HG03039 (cell line): ENCODE measurements around the gene RNF217.
"Not testable (repeated sequence)": the region's sequence is repeated elsewhere in the genome, so short reads cannot be mapped to it uniquely, and the experiment has no call there.

Experiments used
- ATAC-seq: cut with Tn5 transposase; IDR thresholded peaks from one replicate; pipeline ENCODE4 v1.9.1; 2021; ENCODE audit warnings: mild to moderate bottlenecking, moderate library complexity; ENCODE audit not compliant: unreplicated experiment

Gene RNF217

GRCh38 chr6:125050663-125051318, 88.6 kb downstream of the RNF217 start:
- no peak for ATAC-seq

- ATAC-seq, result no peak
Observed at GRCh38 chr6:125053809-125054208, 91.6 kb downstream of the RNF217 start.

GRCh38 chr6:125054331-125054730, 92.1 kb downstream of the RNF217 start:
- ATAC-seq, result no peak

- ATAC-seq, result no peak
Observed at GRCh38 chr6:125057392-125058246, 95.4 kb downstream of the RNF217 start.

- ATAC-seq, result no peak
Observed at GRCh38 chr6:125058546-125058945, 96.3 kb downstream of the RNF217 start.

- ATAC-seq, result no peak
Observed at GRCh38 chr6:125063307-125063706, 101.1 kb downstream of the RNF217 start.

- ATAC-seq, result no peak
Observed at GRCh38 chr6:125066140-125066539, 103.9 kb downstream of the RNF217 start.

- no peak for ATAC-seq
Observed at GRCh38 chr6:125066964-125067363, 104.7 kb downstream of the RNF217 start.

- ATAC-seq, result no peak
Observed at GRCh38 chr6:125067552-125067951, 105.3 kb downstream of the RNF217 start.

- no peak for ATAC-seq
Observed at GRCh38 chr6:125073071-125073470, 110.8 kb downstream of the RNF217 start.

GRCh38 chr6:125074120-125074519, 111.9 kb downstream of the RNF217 start:
- ATAC-seq, result no peak

GRCh38 chr6:125075073-125075472, 112.8 kb downstream of the RNF217 start:
- ATAC-seq, result not testable (repeated sequence)

GRCh38 chr6:125075741-125076481, 113.7 kb downstream of the RNF217 start:
- ATAC-seq, result no peak

GRCh38 chr6:125076482-125076742, 114.2 kb downstream of the RNF217 start:
- ATAC-seq, result no peak

GRCh38 chr6:125077453-125077852, 115.2 kb downstream of the RNF217 start:
- no peak for ATAC-seq

- no peak for ATAC-seq
Observed at GRCh38 chr6:125078602-125079321, 116.5 kb downstream of the RNF217 start.

- no peak for ATAC-seq
Observed at GRCh38 chr6:125082908-125083683, 120.9 kb downstream of the RNF217 start.

GRCh38 chr6:125083684-125083990, 121.4 kb downstream of the RNF217 start:
- ATAC-seq, result no peak

GRCh38 chr6:125086716-125087115, 124.5 kb downstream of the RNF217 start:
- no peak for ATAC-seq

- ATAC-seq, result no peak
Observed at GRCh38 chr6:125088963-125089362, 126.7 kb downstream of the RNF217 start.

- no peak for ATAC-seq
Observed at GRCh38 chr6:125094563-125094962, 132.3 kb downstream of the RNF217 start.
